Measurements from ENCODE around the gene CTXND1.

Gene CTXND1

GRCh38 chr15:80180468-80180867 lies 71.5 kb downstream of the CTXND1 start:
- no peak for DNase-seq

GRCh38 chr15:80179935-80180334 lies 72.1 kb downstream of the CTXND1 start:
- no peak for DNase-seq

GRCh38 chr15:80179025-80179759 lies 72.8 kb downstream of the CTXND1 start:
- DNase-seq: no peak

GRCh38 chr15:80177156-80177555 lies 74.9 kb downstream of the CTXND1 start:
- no peak for DNase-seq

GRCh38 chr15:80176443-80176842 lies 75.6 kb downstream of the CTXND1 start:
- no peak for DNase-seq

GRCh38 chr15:80175436-80175835 lies 76.6 kb downstream of the CTXND1 start:
- DNase-seq: no peak

GRCh38 chr15:80174017-80174746 lies 77.8 kb downstream of the CTXND1 start:
- no peak for DNase-seq

- peak; percentile 60 for DNase-seq
Observed at GRCh38 chr15:80173022-80173759, 78.8 kb downstream of the CTXND1 start.

GRCh38 chr15:80172401-80172800 lies 79.6 kb downstream of the CTXND1 start:
- DNase-seq: no peak

- DNase-seq: no peak
Observed at GRCh38 chr15:80171787-80172186, 80.2 kb downstream of the CTXND1 start.

GRCh38 chr15:80170596-80170995 lies 81.4 kb downstream of the CTXND1 start:
- no peak for DNase-seq

- no peak for DNase-seq
Observed at GRCh38 chr15:80169768-80170357, 82.2 kb downstream of the CTXND1 start.

- DNase-seq: no peak
Observed at GRCh38 chr15:80168421-80168820, 83.6 kb downstream of the CTXND1 start.

GRCh38 chr15:80167936-80168335 lies 84.1 kb downstream of the CTXND1 start:
- no peak for DNase-seq

GRCh38 chr15:80163897-80164296 lies 88.1 kb downstream of the CTXND1 start:
- DNase-seq: no peak

GRCh38 chr15:80163217-80163616 lies 88.8 kb downstream of the CTXND1 start:
- no peak for DNase-seq

GRCh38 chr15:80162059-80162554 lies 89.9 kb downstream of the CTXND1 start:
- no peak for DNase-seq

GRCh38 chr15:80161468-80162016 lies 90.5 kb downstream of the CTXND1 start:
- no peak for DNase-seq

GRCh38 chr15:80160570-80161156 lies 91.3 kb downstream of the CTXND1 start:
- peak; percentile 62 for DNase-seq

- no peak for DNase-seq
Observed at GRCh38 chr15:80159811-80160569, 92.0 kb downstream of the CTXND1 start.

- DNase-seq: no peak
Observed at GRCh38 chr15:80159301-80159700, 92.7 kb downstream of the CTXND1 start.

GRCh38 chr15:80157215-80157614 lies 94.8 kb downstream of the CTXND1 start:
- DNase-seq: no peak

Measured in CD4-positive, alpha-beta T cell treated with Interferon gamma for 1 hour (primary cell).